HG03196 (cell line): Measurements from ENCODE around the gene TNFAIP6.

Source experiments
- ATAC-seq: cut with Tn5 transposase; IDR thresholded peaks from one replicate; pipeline ENCODE4 v1.9.1; 2021; ENCODE audit not compliant: unreplicated experiment

The TNFAIP6 gene

GRCh38 chr2:151359768-151360461, 2.5 kb downstream of the TNFAIP6 start:
- ATAC-seq = no peak

- ATAC-seq = no peak
These were observed 4.4 kb downstream of the TNFAIP6 start for GRCh38 chr2:151361674-151362370.

- peak; percentile 84 for ATAC-seq
These were observed 6.3 kb downstream of the TNFAIP6 start for GRCh38 chr2:151363709-151364108.

- no peak for ATAC-seq
These were observed 10.2 kb downstream of the TNFAIP6 start for GRCh38 chr2:151367571-151367970.

- peak; percentile 96 for ATAC-seq
These were observed 17.0 kb downstream of the TNFAIP6 start for GRCh38 chr2:151374436-151374835.

- ATAC-seq = no peak
These were observed 21.8 kb downstream of the TNFAIP6 start for GRCh38 chr2:151379169-151379568.

- no peak for ATAC-seq
These were observed 23.3 kb downstream of the TNFAIP6 start for GRCh38 chr2:151380580-151381235.

DNA sequence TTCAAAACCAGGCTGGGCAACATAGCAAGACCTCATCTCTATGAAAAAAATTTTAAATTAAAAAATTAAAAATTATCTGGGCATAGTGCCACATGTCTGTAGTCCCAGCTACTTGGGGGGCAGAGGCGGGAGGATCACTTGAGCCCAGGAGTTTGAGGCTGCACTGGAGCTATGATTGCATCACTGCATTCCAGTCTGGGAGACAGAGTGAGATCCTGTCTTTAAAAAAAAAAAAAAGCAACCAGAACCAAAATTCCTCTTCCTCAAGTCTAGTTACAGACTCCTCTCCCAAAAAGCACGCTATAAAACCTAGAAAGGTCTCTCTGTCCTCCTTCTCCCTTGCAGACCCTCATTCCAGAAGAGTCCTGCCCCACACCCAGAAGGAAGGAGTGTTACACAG, 23.9 kb downstream of the TNFAIP6 start:
- no peak for ATAC-seq

DNA sequence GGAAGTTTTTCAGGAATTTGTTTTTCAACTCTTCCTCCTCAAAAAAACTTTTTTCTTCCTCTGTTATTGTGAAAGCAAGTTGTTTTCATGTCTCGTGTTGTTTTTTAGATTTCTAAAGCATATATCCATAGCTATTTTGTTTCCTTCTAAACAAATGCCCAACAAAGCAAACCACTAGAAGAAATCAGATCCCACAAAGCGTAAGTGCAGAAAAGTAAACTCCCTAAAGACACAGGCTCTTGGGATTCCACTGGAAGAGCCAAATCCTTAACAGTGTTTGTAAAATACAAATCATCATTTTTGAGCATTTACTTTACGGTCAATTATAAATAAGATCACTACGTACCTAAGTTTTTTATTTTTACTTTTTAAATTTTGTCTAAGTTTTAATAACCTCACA, 30.6 kb downstream of the TNFAIP6 start:
- no peak for ATAC-seq

DNA sequence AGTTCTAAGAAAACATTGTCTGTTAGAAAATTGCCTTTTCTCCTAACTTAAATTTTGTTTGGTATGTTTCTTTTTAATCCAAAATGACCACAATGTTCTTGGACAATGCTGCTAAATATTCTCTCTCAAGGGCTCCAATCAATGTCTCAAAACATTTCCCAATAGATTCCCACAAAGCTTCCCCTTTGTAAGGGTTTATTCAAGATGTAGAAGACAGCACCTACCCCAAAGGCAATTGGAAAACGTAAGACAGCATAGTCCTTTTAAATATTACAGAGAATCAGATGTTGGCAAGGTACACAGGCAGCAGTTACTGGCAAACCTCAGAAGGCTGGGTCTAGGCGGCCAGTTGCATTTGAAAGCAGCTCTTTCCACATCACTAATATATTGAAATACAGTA, 34.0 kb downstream of the TNFAIP6 start:
- no peak for ATAC-seq

GRCh38 chr2:151394509-151394908, 37.1 kb downstream of the TNFAIP6 start:
- no peak for ATAC-seq

DNA sequence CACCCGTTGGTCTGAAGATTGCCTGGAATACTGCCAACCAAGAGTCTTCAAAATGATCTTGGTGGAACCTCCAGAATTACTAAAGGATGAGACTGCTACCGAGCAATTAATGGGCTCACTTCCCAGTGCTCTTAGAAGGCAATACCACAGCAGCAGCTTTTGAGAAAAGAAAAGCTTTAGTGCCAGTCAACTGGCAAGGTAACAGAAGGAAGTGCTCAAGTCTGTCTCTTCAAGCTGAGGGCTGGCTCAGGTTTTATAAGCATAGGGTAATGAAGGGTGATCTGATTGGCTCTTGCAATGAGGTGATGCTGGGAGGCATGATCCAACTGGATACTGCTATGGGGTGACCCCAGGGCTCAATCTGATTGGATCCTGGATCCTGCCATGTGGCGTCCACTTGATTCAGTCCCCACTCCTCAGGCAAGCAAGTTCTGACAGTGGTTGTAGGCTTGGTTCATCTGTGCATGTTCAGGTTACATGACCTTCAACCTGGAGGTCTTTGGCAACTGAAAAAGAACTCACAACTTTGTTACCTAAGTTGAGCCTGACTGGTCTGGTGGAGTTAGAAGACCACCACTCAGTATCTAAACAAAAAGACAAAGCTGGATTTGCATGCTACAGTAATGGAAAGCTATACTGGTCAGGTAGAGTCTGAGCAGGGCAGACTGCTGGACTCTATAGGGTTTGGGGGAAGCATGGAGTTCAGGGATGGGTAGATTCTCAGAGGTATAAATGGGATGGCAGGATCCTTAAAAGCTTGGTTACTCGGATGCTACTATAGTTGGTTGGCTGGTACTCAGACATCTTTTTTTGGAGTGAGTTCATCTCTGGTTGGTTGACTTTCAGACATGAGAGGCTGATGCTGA, 38.4 kb downstream of the TNFAIP6 start:
- no peak for ATAC-seq

GRCh38 chr2:151399981-151400380, 42.6 kb downstream of the TNFAIP6 start:
- no peak for ATAC-seq

DNA sequence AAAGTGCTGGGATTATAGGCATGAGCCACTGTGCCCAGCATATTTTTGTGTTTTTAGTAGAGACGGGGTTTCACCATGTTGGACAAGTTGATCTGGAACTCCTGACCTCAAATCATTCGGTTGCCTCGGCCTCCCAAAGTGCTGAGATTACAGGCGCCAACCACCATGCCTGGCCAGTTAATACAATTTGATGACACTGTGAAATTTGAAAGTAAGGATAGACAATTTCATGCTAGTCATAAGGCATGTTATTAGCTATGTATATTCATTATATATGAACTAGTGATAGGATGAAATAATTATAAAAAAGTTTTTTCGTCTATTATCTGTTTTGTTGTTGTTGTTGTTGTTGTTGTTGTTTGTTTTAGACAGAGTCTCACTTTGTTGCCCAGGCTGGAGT, 43.8 kb downstream of the TNFAIP6 start:
- ATAC-seq = no peak

DNA sequence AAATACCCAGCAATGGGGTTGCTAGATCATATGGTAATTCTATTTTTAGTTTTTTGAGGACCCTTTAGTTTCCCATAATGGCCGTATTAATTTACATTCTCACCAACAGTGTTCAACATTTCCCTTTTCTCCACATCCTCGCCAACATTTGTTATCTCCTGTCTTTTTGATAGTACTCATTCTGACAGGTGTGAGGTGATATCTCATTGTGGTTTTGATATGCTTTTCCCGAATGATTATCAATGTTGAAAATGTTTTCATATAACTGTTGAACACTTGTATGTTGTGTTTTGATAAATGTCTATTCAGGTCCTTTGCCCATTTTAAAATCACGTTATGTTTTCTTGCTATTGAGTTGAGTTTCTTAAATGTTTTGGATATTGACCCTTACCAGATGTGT, 46.5 kb downstream of the TNFAIP6 start:
- ATAC-seq = no peak

- ATAC-seq = no peak
These were observed 48.0 kb downstream of the TNFAIP6 start for GRCh38 chr2:151405376-151405775.

DNA sequence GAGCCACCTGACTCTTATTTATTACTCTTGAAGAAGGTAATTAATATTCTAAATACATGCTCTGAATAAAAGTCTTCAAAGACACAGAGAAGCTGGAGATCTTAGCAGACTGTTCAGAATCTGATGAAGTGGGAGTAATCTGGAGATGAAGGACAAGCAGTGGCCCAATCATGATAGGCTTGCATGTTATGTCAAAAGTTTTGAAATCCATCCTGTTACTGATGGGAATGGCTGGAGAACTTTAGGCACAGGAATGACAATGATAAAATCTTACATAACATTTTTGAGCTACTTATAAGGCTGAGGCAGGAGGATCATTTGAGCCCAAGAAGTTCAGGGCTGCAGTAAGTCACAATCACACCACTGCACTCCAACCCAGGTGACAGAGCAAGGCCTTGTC, 49.9 kb downstream of the TNFAIP6 start:
- no peak for ATAC-seq

- no peak for ATAC-seq
These were observed 51.6 kb downstream of the TNFAIP6 start for GRCh38 chr2:151408788-151409600.

- peak; percentile 93 for ATAC-seq
These were observed 52.5 kb downstream of the TNFAIP6 start, which contains the start of gene RIF1 for GRCh38 chr2:151409601-151410484. Gene RIF1, plus strand, starts transcription at chr2:151409902. Its CDS starts 522 bp downstream, at chr2:151410424.
